ENCODE measurements around the gene SDHA.

GRCh38 chr5:187042-187431, 31.1 kb upstream of the SDHA start:
- TF ChIP-seq EP300 (IDR thresholded peaks at IDR 0.05): no peak
- TF ChIP-seq, protein P1, sequence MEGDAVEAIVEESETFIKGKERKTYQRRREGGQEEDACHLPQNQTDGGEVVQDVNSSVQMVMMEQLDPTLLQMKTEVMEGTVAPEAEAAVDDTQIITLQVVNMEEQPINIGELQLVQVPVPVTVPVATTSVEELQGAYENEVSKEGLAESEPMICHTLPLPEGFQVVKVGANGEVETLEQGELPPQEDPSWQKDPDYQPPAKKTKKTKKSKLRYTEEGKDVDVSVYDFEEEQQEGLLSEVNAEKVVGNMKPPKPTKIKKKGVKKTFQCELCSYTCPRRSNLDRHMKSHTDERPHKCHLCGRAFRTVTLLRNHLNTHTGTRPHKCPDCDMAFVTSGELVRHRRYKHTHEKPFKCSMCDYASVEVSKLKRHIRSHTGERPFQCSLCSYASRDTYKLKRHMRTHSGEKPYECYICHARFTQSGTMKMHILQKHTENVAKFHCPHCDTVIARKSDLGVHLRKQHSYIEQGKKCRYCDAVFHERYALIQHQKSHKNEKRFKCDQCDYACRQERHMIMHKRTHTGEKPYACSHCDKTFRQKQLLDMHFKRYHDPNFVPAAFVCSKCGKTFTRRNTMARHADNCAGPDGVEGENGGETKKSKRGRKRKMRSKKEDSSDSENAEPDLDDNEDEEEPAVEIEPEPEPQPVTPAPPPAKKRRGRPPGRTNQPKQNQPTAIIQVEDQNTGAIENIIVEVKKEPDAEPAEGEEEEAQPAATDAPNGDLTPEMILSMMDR (IDR thresholded peaks at IDR 0.05): no peak
